SHP77 (cell line): ENCODE results near the gene ARMC6.

Source experiments
- DNase-seq, 2 experiments: peaks; one replicate each; lab custom pipeline; 2025; lab: John Stamatoyannopoulos, UW

ARMC6 gene

GRCh38 chr19:19033426-19034203, at the start of gene ARMC6, which contains the start of gene SUGP2:
Gene ARMC6 (plus strand): TSS chr19:19033603. CDS start chr19:19034210, 607 bp downstream.
Gene SUGP2 (minus strand): TSS chr19:19033517. CDS start chr19:19031071, 2,446 bp downstream.
- peak; percentile 52 to 77 for DNase-seq

GRCh38 chr19:18984251-18984650, 49.2 kb upstream of the ARMC6 start:
- no peak for DNase-seq

GRCh38 chr19:18985257-18985656, 48.1 kb upstream of the ARMC6 start:
- DNase-seq: no peak

GRCh38 chr19:18987456-18987855, 45.9 kb upstream of the ARMC6 start:
- no peak for DNase-seq

- no peak for DNase-seq
These were observed 44.1 kb upstream of the ARMC6 start for GRCh38 chr19:18989316-18989715.

- no peak for DNase-seq
These were observed 43.2 kb upstream of the ARMC6 start for GRCh38 chr19:18990128-18990708.

- no peak for DNase-seq
These were observed 42.4 kb upstream of the ARMC6 start for GRCh38 chr19:18991006-18991405.

GRCh38 chr19:18991468-18991867, 41.9 kb upstream of the ARMC6 start:
- DNase-seq: no peak

GRCh38 chr19:18992696-18993095, 40.7 kb upstream of the ARMC6 start:
- DNase-seq: no peak

- no peak for DNase-seq
These were observed 40.3 kb upstream of the ARMC6 start for GRCh38 chr19:18993115-18993514.

- DNase-seq: peak; percentile 30 to 33
These were observed 37.6 kb upstream of the ARMC6 start for GRCh38 chr19:18995804-18996241.

GRCh38 chr19:18996351-18996750, 37.1 kb upstream of the ARMC6 start:
- DNase-seq: no peak

GRCh38 chr19:18996796-18997394, 36.5 kb upstream of the ARMC6 start:
- no peak for DNase-seq

GRCh38 chr19:18998276-18998675, 35.1 kb upstream of the ARMC6 start:
- DNase-seq: no peak

- peak in 1 of 2 experiments; percentile 7 for DNase-seq
These were observed 34.2 kb upstream of the ARMC6 start for GRCh38 chr19:18999016-18999758.

GRCh38 chr19:18999896-19000620, 33.3 kb upstream of the ARMC6 start:
- DNase-seq: no peak

GRCh38 chr19:19004144-19004543, 29.3 kb upstream of the ARMC6 start:
- DNase-seq: no peak

- DNase-seq: no peak
These were observed 27.2 kb upstream of the ARMC6 start for GRCh38 chr19:19006213-19006612.

GRCh38 chr19:19009951-19010350, 23.5 kb upstream of the ARMC6 start:
- DNase-seq: no peak

GRCh38 chr19:19010551-19010950, 22.9 kb upstream of the ARMC6 start:
- DNase-seq: no peak

- no peak for DNase-seq
These were observed 12.3 kb upstream of the ARMC6 start for GRCh38 chr19:19021115-19021514.
